Lung (tissue), 12 donors: ENCODE measurements around the gene CPT1C. TPM values are rescaled to one million over a fixed set of nuclear protein-coding genes. Genes with fewer than 3 reads are reported as not detected.

Experiments used
- ATAC-seq: fragments of 200-7000 bp; cut with Tn5 transposase; one replicate; pipeline ENCODE4 v1.9.1; 2020; ENCODE audit warnings: moderate number of reproducible peaks; ENCODE audit not compliant: insufficient read depth, low FRiP score
- DNase-seq, 3 donors: peaks; one replicate each; pipeline ENCODE4 v3.0.0-alpha.2; 2013 to 2017
- H3K27ac ChIP-seq, 2 donors: one replicate each; pipeline ENCODE4 v1.5.1; 2013; ENCODE audit warnings: mild to moderate bottlenecking in 2 of 2, moderate library complexity in 2 of 2, control low read depth in 1 of 2, inconsistent platforms in 1 of 2, low read depth in 1 of 2, low read length in 1 of 2
- H3K27me3 ChIP-seq, 3 donors: one replicate each; pipeline ENCODE4 v1.5.1; 2013; ENCODE audit warnings: low read length in 2 of 3; ENCODE audit not compliant: control insufficient read depth in 3 of 3, insufficient read depth in 3 of 3
- H3K36me3 ChIP-seq, 4 donors: one replicate each; pipeline ENCODE4 v1.5.1; 2013; ENCODE audit warnings: low read length in 4 of 4, mild to moderate bottlenecking in 1 of 4, moderate library complexity in 1 of 4; ENCODE audit not compliant: control insufficient read depth in 4 of 4, insufficient read depth in 4 of 4
- H3K4me1 ChIP-seq, 5 donors: one replicate each; pipeline ENCODE4 v1.5.1; 2013; ENCODE audit warnings: low read length in 5 of 5, mild to moderate bottlenecking in 2 of 5, moderate library complexity in 1 of 5; ENCODE audit not compliant: control insufficient read depth in 5 of 5, insufficient read depth in 5 of 5
- H3K4me3 ChIP-seq: one replicate; pipeline ENCODE4 v1.5.1; 2013; ENCODE audit warnings: mild to moderate bottlenecking, control low read depth, moderate library complexity
- H3K9ac ChIP-seq, 2 donors: one replicate each; pipeline ENCODE4 v1.5.1; 2013; ENCODE audit warnings: low read length in 2 of 2, control low read depth in 1 of 2; ENCODE audit not compliant: insufficient read depth in 1 of 2
- H3K9me3 ChIP-seq, 4 donors: one replicate each; pipeline ENCODE4 v1.5.1; 2013; ENCODE audit warnings: low read length in 3 of 4, mild to moderate bottlenecking in 1 of 4, moderate library complexity in 1 of 4; ENCODE audit not compliant: control insufficient read depth in 4 of 4, insufficient read depth in 3 of 4
- WGBS, 2 donors: extraction: QIAGEN DNeasy Blood & Tissue Kit; methylation state at CpG; one replicate each; pipeline ENCODE4 v1.1.7; 2013; 5-methylcytosine and 5-hydroxymethylcytosine counted together
- polyA plus RNA-seq, 2 donors: library from polyadenylated mRNA; stranded (reverse); fragments of 200-250 nt; gene quantifications; one replicate each; pipeline ENCODE4 v1.2.1, GENCODE V29; 2013
- total RNA-seq, 2 donors: library from RNA; depleted of rRNA in 1 of 2; stranded (reverse); fragments of >200 nt in 1 of 2; gene quantifications; one replicate each; pipeline ENCODE4 v1.2.1, GENCODE V29; 2014 to 2021
- TF ChIP-seq, protein P1 (sequence below): IDR thresholded peaks from 2 replicates; pipeline ENCODE4 v1.5.1; 2012; ENCODE audit warnings: mild to moderate bottlenecking; ENCODE audit errors: control extremely low read depth, extremely low read depth
- donor health status: control.
- donor health status: control.
- donor health status: Bipolar disorder and iron deficiency.
- donor health status: healthy.
- donor health status: DM: yes; HTN: yes; CAD: no.

Gene CPT1C
- total and polyA plus RNA-seq, 4 donors: 2.7 to 5.9 (median 3.5) TPM

- 97% methylated on average over 59 to 72 of the region's 72 CpGs for WGBS, 2 donors
These were observed 39.7 kb upstream of the CPT1C start for GRCh38 chr19:49651029-49651819.

GRCh38 chr19:49651820-49652550 lies 38.9 kb upstream of the CPT1C start:
- DNase-seq: no peak
- H3K27me3 ChIP-seq: no peaks in the 10 kb centered on the region

More at GRCh38 chr19:49651029-49651819, 39.7 kb upstream of the CPT1C start:
- Histone ChIP-seq H3K4me1 (no peaks in the 10 kb centered on the region), H3K9ac (no peak overlapping the region), H3K27me3 (no peaks in the 10 kb centered on the region), H3K9me3 (no peaks in the 10 kb centered on the region), H3K36me3 (peaks cover 10 to 81% (median 25%) of the 10 kb centered on the region in 4 donors), H3K4me3 (no peak overlapping the region), H3K27ac (no peak overlapping the region)
- TF ChIP-seq, protein P1, sequence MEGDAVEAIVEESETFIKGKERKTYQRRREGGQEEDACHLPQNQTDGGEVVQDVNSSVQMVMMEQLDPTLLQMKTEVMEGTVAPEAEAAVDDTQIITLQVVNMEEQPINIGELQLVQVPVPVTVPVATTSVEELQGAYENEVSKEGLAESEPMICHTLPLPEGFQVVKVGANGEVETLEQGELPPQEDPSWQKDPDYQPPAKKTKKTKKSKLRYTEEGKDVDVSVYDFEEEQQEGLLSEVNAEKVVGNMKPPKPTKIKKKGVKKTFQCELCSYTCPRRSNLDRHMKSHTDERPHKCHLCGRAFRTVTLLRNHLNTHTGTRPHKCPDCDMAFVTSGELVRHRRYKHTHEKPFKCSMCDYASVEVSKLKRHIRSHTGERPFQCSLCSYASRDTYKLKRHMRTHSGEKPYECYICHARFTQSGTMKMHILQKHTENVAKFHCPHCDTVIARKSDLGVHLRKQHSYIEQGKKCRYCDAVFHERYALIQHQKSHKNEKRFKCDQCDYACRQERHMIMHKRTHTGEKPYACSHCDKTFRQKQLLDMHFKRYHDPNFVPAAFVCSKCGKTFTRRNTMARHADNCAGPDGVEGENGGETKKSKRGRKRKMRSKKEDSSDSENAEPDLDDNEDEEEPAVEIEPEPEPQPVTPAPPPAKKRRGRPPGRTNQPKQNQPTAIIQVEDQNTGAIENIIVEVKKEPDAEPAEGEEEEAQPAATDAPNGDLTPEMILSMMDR: no peak
- DNase-seq (no peak), ATAC-seq (no peak)

GRCh38 chr19:49652551-49653465 lies 38.1 kb upstream of the CPT1C start:
- no peak for ATAC-seq
- TF ChIP-seq, protein P1: no peak
- H3K9me3 ChIP-seq: no peaks in the 10 kb centered on the region
- H3K27me3 ChIP-seq: no peaks in the 10 kb centered on the region
- no peak overlapping the region for H3K9ac ChIP-seq
- no peaks in the 10 kb centered on the region for H3K4me1 ChIP-seq
- no peak for DNase-seq
- WGBS, 2 donors: 94 to 95% methylated on average over 41 to 58 of the region's 58 CpGs
- H3K4me3 ChIP-seq: no peak overlapping the region
- H3K27ac ChIP-seq: no peak overlapping the region
- H3K36me3 ChIP-seq: peaks cover 11 to 80% (median 27%) of the 10 kb centered on the region in 4 donors

More at GRCh38 chr19:49651820-49652550, 38.9 kb upstream of the CPT1C start:
- 97 to 98% methylated on average over 90 to 110 of the region's 110 CpGs for WGBS, 2 donors
- Histone ChIP-seq H3K4me3 (no peak overlapping the region), H3K36me3 (peaks cover 10 to 80% (median 26%) of the 10 kb centered on the region in 4 donors), H3K4me1 (no peaks in the 10 kb centered on the region), H3K27ac (no peak overlapping the region), H3K9ac (no peak overlapping the region), H3K9me3 (no peaks in the 10 kb centered on the region)
- TF ChIP-seq, protein P1: no peak
- ATAC-seq: no peak
